HEK293T (cell line): ENCODE data around the gene SUGCT.

ENCODE experiments used
- ARNT ChIP-seq: fragments of 450-650 bp; IDR thresholded peaks from 2 replicates; pipeline ENCODE4 v1.6.1; 2017; ENCODE audit warnings: mild to moderate bottlenecking
- CTBP1 ChIP-seq: fragments of 450-650 bp; IDR thresholded peaks from 2 replicates; pipeline ENCODE4 v1.6.1; 2016; ENCODE audit warnings: borderline replicate concordance
- ELF4 ChIP-seq: fragments of 450-650 bp; IDR thresholded peaks from 2 replicates; pipeline ENCODE4 v1.6.1; 2017; ENCODE audit warnings: antibody characterized with exemption
- FOXA1 ChIP-seq: fragments of 450-650 bp; IDR thresholded peaks from 2 replicates; pipeline ENCODE4 v1.6.1; 2016; ENCODE audit warnings: mild to moderate bottlenecking
- FOXM1 ChIP-seq: fragments of 450-650 bp; IDR thresholded peaks from 2 replicates; pipeline ENCODE4 v1.6.1; 2017; ENCODE audit warnings: mild to moderate bottlenecking, borderline replicate concordance
- NFRKB ChIP-seq: fragments of 450-650 bp; IDR thresholded peaks from 2 replicates; pipeline ENCODE4 v1.6.1; 2016; ENCODE audit warnings: mild to moderate bottlenecking, moderate library complexity
- SP1 ChIP-seq: fragments of 450-650 bp; IDR thresholded peaks from 2 replicates; pipeline ENCODE4 v1.6.1; 2017
- SUZ12 ChIP-seq: fragments of 450-650 bp; IDR thresholded peaks from 2 replicates; pipeline ENCODE4 v1.6.1; 2016; ENCODE audit warnings: mild to moderate bottlenecking
- TARDBP ChIP-seq: fragments of 450-650 bp; IDR thresholded peaks from 2 replicates; pipeline ENCODE4 v1.6.1; 2016
- TF ChIP-seq, protein P1 (sequence below): fragments of 450-650 bp; IDR thresholded peaks from 2 replicates; pipeline ENCODE4 v1.6.1; 2016

DNA sequence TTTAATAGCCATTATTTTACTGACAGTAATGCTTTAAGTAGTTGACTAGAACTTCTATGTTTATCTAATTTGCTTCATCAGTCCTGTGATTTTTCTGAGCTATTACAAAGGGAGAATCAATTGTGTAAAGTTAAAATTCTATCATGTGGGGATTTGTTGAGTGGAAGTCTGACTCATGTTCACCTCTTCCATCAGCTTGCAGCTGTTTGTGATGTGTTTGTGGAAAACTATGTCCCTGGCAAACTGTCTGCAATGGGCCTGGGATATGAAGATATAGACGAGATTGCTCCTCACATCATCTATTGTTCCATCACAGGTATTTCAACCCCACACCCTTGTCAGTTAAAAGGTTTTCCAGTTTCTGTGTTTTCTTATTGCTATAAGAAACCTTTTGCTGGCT, 59.9 kb downstream of the SUGCT start:
- TF ChIP-seq ARNT (no peak), NFRKB (no peak), SP1 (no peak), FOXM1 (no peak), TARDBP (no peak), ELF4 (no peak), FOXA1 (no peak), SUZ12 (no peak), CTBP1 (no peak)
- TF ChIP-seq, protein P1, sequence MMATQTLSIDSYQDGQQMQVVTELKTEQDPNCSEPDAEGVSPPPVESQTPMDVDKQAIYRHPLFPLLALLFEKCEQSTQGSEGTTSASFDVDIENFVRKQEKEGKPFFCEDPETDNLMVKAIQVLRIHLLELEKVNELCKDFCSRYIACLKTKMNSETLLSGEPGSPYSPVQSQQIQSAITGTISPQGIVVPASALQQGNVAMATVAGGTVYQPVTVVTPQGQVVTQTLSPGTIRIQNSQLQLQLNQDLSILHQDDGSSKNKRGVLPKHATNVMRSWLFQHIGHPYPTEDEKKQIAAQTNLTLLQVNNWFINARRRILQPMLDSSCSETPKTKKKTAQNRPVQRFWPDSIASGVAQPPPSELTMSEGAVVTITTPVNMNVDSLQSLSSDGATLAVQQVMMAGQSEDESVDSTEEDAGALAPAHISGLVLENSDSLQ = no peak
